Measurements from ENCODE around the gene CUEDC1. TPM values are rescaled to one million over a fixed set of nuclear protein-coding genes. Genes with fewer than 3 reads are reported as not detected.
A peak's percentile ranks its signal among the peaks of the same experiment; 100 is the strongest.

The CUEDC1 gene
- total and polyA plus RNA-seq, 2 donors (not counting 1 experiment from before 2014, with no cell fraction given) = 0.57 TPM; not detected in 1

DNA sequence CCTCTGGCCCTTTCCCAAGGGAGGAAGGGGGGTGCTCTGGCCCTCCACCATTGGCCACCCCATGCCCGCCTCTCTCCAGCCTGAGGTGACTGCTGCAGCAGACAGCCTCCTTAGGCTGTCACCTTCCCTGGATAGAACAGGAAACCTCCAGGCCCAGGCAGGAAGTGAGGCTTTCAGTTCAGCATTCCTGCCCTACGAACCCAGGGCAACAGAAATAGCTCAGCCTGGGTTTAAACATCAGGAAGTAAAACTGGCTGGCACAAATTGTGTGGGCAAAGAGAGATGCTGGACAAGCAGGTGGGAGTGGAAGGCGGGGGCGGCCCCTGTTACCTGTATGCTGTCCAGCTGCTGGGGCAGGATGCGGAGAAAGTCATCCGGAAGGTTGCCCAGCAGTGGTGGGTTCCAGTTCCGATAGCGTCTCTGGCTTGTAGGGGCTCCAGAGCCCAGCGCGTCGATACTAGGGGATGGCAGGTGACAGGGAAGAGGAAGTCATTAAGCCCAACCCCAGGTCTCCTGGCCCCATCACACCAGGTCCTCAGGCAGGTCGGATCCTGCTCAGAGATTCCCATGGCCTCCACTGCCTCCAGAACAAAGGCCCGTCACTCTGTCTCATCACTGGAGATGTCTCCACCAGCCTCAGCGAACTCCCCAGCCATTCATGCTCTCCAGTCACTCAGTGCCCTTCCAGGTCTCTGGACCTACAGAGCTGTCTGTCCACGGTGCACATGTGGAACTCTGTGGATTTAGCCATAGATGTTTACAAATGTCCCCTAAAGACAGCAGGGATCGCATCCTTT, 81.8 kb downstream of the CUEDC1 start:
- no peak overlapping the region for H3K27ac ChIP-seq (ENCODE audit: low read length in 2 of 2)
- peaks cover 56% of the 10 kb centered on the region for H3K27me3 Mint-ChIP-seq
- no peak overlapping the region for H3K27ac Mint-ChIP-seq
- DNase-seq (no peak), ATAC-seq (ENCODE audit: low read depth) (no peak)
- H2AFZ ChIP-seq (ENCODE audit: insufficient read depth, low read depth, low read length, poor library complexity, severe bottlenecking) = no peak overlapping the region
- no peaks in the 10 kb centered on the region for H3K36me3 ChIP-seq (replicated peaks in 1 of 2; ENCODE audit: control extremely low read depth in 1 of 2, control insufficient read depth in 1 of 2, extremely low read depth in 1 of 2, insufficient read depth in 2 of 2, low read length in 1 of 2)
- peaks cover 25% of the 10 kb centered on the region for H3K4me1 Mint-ChIP-seq
- H3K4me3 Mint-ChIP-seq = peak overlapping the region; percentile 69
- H3K4me2 ChIP-seq (replicated peaks; ENCODE audit: low read depth, low read length, poor library complexity, severe bottlenecking) = no peak overlapping the region
- peaks cover 0 to 64% (median 34%) of the 10 kb centered on the region in 4 experiments for H3K27me3 ChIP-seq (replicated peaks in 1 of 4; ENCODE audit: control extremely low read depth in 1 of 4, control insufficient read depth in 3 of 4, insufficient read depth in 4 of 4, low read length in 3 of 4)
- H3K79me2 ChIP-seq (ENCODE audit: control insufficient read depth, insufficient read depth, low read length) = no peaks in the 10 kb centered on the region
- no peaks in the 10 kb centered on the region for H3K9me3 Mint-ChIP-seq (ENCODE audit: insufficient read depth)
- peaks cover 34 to 37% of the 10 kb centered on the region in 2 donors for H3K4me1 ChIP-seq (ENCODE audit: control insufficient read depth in 2 of 2, insufficient read depth in 2 of 2, low read length in 2 of 2)
- CTCF ChIA-PET = interaction anchor here (1.1 kb wide), 1 partner anchor 126 kb away, joined by 3 read pairs; no protein-coding TSS in a partner anchor
- H4K20me1 ChIP-seq (ENCODE audit: control insufficient read depth, insufficient read depth, low read length, poor library complexity, severe bottlenecking) = no peaks in the 10 kb centered on the region
- WGBS (ENCODE audit: insufficient coverage) = 56% methylated on average over 10 of the region's 16 CpGs
- intact Hi-C loops (cut with micrococcal nuclease) = no loop called here
- peaks cover 0 to 15% (median 0%) of the 10 kb centered on the region in 3 donors for H3K9me3 ChIP-seq (ENCODE audit: control extremely low read depth in 1 of 3, control insufficient read depth in 2 of 3, insufficient read depth in 1 of 3, low read length in 2 of 3)
- TF ChIP-seq EZH2 (IDR thresholded peaks at IDR 0.05; ENCODE audit: borderline replicate concordance, insufficient read depth, low read depth, low read length, poor library complexity, severe bottlenecking) = no peak
- TF ChIP-seq, protein P1, sequence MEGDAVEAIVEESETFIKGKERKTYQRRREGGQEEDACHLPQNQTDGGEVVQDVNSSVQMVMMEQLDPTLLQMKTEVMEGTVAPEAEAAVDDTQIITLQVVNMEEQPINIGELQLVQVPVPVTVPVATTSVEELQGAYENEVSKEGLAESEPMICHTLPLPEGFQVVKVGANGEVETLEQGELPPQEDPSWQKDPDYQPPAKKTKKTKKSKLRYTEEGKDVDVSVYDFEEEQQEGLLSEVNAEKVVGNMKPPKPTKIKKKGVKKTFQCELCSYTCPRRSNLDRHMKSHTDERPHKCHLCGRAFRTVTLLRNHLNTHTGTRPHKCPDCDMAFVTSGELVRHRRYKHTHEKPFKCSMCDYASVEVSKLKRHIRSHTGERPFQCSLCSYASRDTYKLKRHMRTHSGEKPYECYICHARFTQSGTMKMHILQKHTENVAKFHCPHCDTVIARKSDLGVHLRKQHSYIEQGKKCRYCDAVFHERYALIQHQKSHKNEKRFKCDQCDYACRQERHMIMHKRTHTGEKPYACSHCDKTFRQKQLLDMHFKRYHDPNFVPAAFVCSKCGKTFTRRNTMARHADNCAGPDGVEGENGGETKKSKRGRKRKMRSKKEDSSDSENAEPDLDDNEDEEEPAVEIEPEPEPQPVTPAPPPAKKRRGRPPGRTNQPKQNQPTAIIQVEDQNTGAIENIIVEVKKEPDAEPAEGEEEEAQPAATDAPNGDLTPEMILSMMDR (IDR thresholded peaks at IDR 0.05) = no peak
- POLR2A ChIA-PET = interaction anchor here (0.6 kb wide), 1 partner anchor 1976 kb away, joined by 3 read pairs; no protein-coding TSS in a partner anchor
- no peak overlapping the region for H3K4me3 ChIP-seq (ENCODE audit: control extremely low read depth in 1 of 5, extremely low read depth in 1 of 5, insufficient read depth in 1 of 5, low read depth in 2 of 5, low read length in 4 of 5)
- no peak overlapping the region for H3K9ac ChIP-seq (ENCODE audit: low read length)

DNA sequence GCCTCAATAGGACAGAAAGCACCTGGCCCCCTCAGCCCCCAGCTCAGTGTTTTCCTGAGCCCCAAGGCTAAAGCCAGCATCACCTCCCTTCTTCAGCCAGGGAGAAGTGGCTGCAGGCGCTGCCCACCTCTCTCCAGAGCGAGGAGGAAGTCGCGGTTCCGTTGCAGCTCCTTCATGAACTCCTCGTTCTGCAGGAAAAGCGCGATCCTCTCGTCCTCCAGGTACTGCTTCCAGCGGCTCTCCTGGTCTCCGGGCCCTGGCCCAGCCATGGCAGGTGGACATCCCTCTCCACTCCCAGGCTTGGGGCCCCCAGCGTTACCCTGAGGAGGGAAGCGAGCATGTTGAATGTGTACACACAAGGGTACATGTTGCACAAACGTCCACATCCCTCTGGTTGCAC, 82.7 kb downstream of the CUEDC1 start:
- ChIA-PET POLR2A (no interaction called here), CTCF (interaction anchor here (0.6 to 5.9 kb wide), 2 partner anchors 8 to 13 kb away, joined by 3 to 57 read pairs; no protein-coding TSS in a partner anchor)
- H3K9ac ChIP-seq (ENCODE audit: low read length) = no peak overlapping the region
- H3K4me1 Mint-ChIP-seq = peaks cover 34% of the 10 kb centered on the region
- H3K27me3 ChIP-seq (replicated peaks in 1 of 4; ENCODE audit: control extremely low read depth in 1 of 4, control insufficient read depth in 3 of 4, insufficient read depth in 4 of 4, low read length in 3 of 4) = peaks cover 0 to 64% (median 33%) of the 10 kb centered on the region in 4 experiments
- ATAC-seq (ENCODE audit: low read depth) (no peak), DNase-seq (no peak)
- peaks cover 0 to 15% (median 0%) of the 10 kb centered on the region in 3 donors for H3K9me3 ChIP-seq (ENCODE audit: control extremely low read depth in 1 of 3, control insufficient read depth in 2 of 3, insufficient read depth in 1 of 3, low read length in 2 of 3)
- H3K4me1 ChIP-seq (ENCODE audit: control insufficient read depth in 2 of 2, insufficient read depth in 2 of 2, low read length in 2 of 2) = peaks cover 43 to 46% of the 10 kb centered on the region in 2 donors
- TF ChIP-seq EZH2 (IDR thresholded peaks at IDR 0.05; ENCODE audit: borderline replicate concordance, insufficient read depth, low read depth, low read length, poor library complexity, severe bottlenecking) = no peak
- TF ChIP-seq, protein P1 (IDR thresholded peaks at IDR 0.05) = no peak
- H3K4me3 Mint-ChIP-seq = no peak overlapping the region
- no peaks in the 10 kb centered on the region for H3K9me3 Mint-ChIP-seq (ENCODE audit: insufficient read depth)
- no peak overlapping the region for H3K4me3 ChIP-seq (ENCODE audit: control extremely low read depth in 1 of 5, extremely low read depth in 1 of 5, insufficient read depth in 1 of 5, low read depth in 2 of 5, low read length in 4 of 5)
- H3K4me2 ChIP-seq (replicated peaks; ENCODE audit: low read depth, low read length, poor library complexity, severe bottlenecking) = no peak overlapping the region
- H3K27me3 Mint-ChIP-seq = peaks cover 50% of the 10 kb centered on the region
- no peaks in the 10 kb centered on the region for H3K79me2 ChIP-seq (ENCODE audit: control insufficient read depth, insufficient read depth, low read length)
- no peak overlapping the region for H3K27ac Mint-ChIP-seq
- H4K20me1 ChIP-seq (ENCODE audit: control insufficient read depth, insufficient read depth, low read length, poor library complexity, severe bottlenecking) = no peaks in the 10 kb centered on the region
- intact Hi-C loops (cut with micrococcal nuclease) = no loop called here
- H2AFZ ChIP-seq (ENCODE audit: insufficient read depth, low read depth, low read length, poor library complexity, severe bottlenecking) = no peak overlapping the region
- no peak overlapping the region for H3K27ac ChIP-seq (ENCODE audit: low read length in 2 of 2)
- H3K36me3 ChIP-seq (replicated peaks in 1 of 2; ENCODE audit: control extremely low read depth in 1 of 2, control insufficient read depth in 1 of 2, extremely low read depth in 1 of 2, insufficient read depth in 2 of 2, low read length in 1 of 2) = no peaks in the 10 kb centered on the region
- WGBS (ENCODE audit: insufficient coverage) = 11% methylated on average over 13 of the region's 14 CpGs

All from B cell (primary cell).